ENCODE data around the gene PTP4A2.

The PTP4A2 gene

DNA sequence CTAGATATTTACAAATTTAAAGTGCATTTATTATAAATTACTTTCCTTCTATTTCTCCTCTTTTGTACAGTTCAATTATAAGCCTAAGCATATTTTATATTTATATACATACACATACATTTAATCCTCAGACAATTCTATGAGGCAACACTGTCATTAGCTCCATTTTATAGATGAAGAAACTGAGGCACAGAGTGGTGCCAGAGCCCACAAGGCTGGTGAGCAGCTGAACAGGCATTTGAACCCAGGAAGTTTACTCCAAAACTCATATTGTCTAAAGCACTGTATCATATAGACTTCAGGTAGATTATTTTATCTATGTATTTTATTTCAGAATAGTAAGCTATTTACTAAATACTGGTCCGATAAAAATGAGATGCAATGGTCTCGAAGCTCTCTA lies 52.3 kb downstream of the PTP4A2 start:
- no peak for DNase-seq (ENCODE audit: low read depth)

DNA sequence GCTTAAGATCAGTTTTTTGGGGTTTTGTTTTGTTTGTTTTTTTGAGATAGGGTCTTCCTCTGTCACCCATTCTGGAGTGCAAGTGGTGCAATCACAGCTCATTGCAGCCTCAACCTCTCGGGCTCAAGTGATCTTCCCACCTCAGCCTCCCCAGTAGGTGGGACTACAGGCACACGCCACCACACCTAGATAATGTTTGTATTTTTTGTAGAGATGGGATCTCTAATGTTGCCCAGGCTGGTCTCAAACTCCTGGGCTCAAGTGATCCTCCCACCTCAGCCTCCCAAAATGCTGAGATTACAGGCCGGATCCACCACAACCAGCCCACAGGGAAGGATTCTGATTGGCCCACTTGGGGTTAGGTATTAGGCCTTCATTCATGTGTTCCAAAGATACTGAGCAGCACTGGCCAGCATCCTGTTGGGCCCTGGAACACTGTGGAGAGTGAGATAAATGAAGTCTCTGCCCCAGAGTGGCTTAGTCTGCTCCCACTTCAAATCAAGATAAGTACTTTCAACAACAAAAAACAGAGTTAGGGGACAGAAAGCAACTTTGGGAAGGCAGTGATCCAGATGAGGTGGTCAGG lies 54.7 kb downstream of the PTP4A2 start:
- DNase-seq (ENCODE audit: low read depth), result no peak

DNA sequence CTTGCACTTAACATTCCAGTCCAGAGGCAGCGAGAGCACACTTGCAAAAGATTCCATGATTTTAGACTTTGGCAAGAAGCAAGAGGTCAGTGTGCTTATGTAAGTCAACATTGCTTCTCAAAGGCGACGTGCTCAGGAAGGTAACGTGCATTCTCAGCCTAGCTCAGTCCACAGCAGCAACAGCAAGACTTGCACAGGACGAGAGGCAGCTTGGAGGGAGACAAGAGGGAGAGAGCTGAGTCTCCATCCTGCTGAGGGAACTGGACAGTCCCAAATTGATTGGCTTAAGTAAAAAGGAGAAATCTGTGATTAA lies 56.5 kb downstream of the PTP4A2 start:
- no peak for DNase-seq (ENCODE audit: low read depth)

DNA sequence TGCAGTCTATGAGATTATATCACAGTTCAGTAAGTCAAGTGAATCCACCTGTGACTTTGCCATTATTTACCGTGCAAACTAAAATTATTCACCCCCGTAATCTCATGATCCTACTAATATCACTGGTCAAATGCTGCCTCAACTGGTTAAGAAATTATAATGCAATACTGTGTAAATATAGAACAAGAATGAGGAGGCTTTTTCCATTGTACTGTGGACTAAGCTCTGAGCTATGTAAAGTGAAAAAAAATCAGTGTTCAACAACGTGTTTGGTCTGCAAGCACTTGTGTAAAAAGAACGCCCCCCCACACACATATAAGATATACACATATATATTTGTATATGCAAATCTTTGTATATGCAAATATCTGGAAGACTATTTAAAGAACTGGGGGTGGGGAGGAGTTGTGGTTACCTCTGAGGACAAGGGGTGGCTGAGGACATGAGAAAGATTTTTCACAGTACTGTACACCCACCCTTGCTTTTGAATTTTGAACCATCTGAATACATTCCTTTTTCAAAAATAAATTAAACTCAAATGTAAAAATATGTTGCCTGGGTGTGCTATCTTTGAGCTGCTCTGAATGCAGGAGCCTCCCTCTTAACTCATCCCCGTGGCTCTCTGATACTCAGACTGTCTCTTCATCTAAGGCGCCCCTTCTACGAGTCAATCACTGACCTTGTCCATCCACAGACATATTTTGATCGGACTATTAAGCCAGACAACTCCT lies 57.0 kb downstream of the PTP4A2 start:
- DNase-seq (ENCODE audit: low read depth), result no peak

DNA sequence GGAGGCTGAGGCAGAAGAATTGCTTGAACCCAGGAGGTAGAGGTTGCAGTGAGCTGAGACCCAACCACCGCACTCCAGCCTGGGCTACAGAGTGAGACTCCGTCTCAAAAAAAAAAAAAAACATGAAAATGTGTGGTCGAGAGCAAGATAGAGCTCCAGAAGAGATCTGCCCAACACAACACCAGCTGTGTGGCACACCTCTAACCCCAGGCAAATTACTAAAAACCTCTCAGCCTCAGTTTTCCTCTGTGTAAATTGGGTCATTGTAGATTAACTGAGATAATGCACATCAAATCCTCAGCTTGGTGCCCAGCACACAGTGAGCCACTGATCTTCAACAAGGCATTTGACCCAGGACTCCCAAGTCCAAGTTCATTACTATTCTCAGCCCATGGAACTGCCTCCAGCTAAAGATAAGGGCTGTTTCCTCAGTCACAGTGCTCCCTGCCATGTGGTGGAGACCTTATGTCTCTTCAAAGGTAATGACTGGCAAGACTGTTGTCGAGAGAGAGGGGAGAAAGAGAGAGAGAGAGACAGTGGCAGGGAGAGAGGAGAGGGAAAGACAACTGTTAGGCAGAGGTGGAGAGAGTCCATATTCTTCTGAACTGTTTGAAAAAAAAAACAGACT lies 58.1 kb downstream of the PTP4A2 start:
- no peak for DNase-seq (ENCODE audit: low read depth)

DNA sequence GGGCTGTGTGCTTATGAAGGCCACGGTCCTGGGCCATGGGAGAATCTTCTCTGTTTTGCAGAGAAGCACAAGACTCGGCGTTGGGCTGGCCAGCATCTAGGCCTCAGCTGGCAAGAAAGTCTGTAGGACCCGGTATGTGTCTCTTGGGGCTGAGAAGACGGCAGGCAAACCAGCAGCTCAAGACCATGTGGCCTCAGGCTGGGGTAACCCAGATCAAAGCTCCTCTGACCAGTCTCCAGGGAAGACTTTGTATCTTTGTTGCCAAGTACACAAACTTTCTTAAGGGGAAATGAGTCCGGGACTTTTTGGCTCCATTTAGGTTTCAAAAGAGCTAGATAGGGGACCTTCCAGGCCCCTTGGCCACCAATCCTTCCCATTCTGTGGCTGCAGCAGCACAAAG lies 60.1 kb downstream of the PTP4A2 start:
- no peak for DNase-seq (ENCODE audit: low read depth)

DNA sequence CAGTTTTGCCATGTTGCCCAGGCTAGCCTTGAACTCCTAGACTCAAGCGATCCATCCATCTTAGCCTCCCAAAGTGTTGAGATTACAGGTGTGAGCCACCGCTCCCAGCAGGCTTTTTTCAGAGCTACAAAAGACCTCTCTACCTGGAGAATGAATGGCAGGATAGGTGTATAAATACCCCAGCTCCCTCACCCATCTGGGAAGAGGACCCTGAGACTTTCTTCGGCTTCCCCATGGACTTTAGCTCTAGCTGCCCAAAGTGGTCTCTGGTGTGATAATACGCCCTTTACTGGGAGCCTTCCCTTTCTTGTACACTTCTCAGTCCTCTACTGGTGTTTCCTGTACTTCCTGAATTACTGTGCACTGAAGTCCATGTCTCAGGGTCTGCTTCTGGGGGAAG lies 60.6 kb downstream of the PTP4A2 start:
- no peak for DNase-seq (ENCODE audit: low read depth)

DNA sequence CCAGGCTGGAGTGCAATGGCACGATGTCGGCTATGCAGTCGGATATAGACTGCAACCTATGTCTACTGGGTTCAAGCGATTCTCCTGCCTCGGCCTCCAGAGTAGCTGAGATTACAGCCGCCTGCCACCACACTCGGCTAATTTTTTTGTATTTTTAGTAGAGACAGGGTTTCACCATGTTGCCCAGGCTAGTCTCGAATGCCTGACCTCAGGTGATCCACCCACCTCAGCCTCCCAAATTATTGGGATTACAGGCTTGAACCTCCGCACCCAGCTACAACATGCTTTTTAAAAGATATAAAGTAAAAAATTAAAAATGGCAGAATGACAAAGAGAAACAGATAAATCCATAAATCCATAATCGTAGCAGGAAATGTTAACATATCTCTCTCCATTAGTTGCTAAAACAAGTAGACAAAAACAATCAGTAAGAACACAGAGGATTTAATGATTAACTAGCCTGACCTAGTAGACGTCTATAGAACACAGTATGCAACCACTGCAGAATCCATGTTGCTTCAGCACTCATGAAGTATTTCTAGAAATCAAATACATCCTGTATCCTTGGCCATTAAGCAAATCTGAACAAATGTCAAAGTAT lies 62.4 kb downstream of the PTP4A2 start:
- no peak for DNase-seq (ENCODE audit: low read depth)

DNA sequence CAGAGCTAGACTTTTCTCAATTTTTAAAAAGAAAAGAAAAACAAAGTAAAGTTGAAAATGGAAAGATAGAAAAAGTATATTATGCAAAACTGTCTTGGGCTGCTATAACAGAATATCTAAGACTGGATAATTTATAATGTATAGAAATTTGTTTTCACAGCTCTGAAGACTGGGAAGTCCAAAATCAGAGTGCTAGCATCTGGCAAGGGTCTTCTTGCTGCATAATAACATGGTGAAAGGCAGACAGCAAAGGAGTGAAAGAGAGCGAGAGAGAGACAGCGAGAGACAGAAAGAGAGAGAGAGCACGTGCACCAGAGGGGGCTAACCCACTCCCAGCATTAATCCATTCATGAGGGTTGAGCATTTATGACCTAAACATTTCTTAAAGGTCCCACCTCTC lies 63.2 kb downstream of the PTP4A2 start:
- no peak for DNase-seq (ENCODE audit: low read depth)

DNA sequence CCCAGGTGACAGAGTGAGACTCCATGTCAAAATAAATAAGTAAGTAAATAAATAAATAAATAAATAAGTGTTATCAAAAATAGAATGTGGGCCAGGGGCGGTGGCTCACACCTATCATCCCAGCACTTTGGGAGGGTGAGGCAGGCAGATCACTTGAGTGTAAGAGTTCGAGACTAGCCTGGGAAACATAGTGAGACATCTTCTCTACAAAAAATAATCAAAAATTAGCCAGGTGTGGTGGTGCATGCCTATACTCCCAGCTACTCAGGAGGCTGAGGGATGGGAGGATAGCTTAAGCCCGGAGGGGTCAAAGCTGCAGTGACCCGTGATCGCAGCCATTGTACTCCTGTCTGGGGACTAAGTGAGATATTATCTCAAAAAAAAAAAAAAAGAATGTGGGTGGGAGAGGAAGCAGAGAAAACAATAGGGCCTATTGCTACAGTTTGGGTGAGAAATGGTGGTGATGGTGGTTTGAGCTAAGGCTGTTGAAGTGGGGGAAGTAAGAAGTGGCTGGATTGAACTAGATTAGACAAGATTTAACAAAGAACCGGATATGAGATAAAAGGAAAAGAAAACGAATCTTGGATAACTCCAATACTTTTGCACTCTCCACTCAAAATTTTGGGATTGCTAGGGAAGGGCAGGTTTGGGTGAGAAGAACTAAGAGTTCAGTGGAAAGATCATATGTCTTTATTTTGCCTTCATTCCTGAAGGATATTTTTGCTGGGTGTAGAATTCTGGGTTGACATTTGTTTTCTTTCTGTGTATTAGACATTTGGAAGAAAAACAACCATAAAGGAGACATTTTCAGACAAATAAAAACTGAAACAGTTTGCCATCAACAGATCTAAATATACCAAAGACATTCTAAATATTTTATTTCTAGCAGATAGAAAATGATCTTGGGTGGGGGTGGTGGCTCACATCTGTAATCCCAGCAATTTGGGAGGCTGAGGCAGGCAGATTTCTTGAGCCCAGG lies 65.2 kb downstream of the PTP4A2 start:
- no peak for DNase-seq (ENCODE audit: low read depth)

DNA sequence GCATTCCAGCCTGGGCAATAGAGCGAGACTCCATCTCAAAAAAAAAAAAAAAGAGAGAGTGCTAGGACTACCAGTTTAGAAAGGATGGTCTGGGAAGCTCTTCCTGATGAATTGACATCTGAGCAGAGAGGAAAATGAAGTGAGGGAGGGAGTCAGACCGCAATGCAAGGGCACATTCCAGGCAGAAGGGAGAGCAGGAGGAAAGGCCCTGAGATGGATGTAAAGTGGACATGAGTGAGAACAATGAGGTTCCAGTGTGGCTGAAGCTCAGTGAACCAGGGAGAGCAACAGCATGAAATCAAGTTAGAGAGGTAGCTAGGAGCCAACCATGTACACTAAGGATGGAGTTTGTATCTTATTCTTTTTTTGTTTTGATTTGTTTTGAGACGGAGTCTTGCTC lies 66.5 kb downstream of the PTP4A2 start:
- no peak for DNase-seq (ENCODE audit: low read depth)

DNA sequence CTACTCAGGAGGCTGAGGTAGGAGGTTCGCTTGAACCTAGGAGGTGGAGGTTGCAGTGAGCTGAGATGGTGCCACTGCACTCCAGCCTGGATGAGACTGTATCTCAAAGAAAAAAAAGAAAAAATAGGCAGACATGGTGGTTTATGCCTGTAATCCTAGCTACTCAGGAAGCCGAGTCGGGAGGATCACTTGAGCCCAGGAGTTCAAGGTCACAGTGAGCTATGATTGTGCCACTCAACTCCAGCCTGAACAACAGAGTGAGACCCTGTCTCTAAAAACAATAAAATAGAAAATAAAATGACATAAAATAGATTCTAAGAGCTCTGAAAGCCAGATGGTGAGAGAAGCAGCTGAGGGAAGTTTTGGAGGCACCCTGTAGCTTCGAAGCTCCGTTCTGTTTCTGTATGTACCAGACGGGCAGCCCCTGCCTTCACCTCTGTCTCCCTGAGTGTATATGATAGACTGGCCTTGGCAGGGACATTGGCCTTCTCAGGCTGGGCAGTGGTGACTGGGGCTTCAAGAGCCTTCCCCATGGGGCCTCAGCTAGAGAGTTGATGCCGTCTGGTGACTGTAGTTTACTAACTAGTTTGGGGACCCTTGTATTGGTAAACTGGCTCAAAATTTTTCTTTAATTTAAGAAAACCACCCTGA lies 68.0 kb downstream of the PTP4A2 start:
- no peak for DNase-seq (ENCODE audit: low read depth)

DNA sequence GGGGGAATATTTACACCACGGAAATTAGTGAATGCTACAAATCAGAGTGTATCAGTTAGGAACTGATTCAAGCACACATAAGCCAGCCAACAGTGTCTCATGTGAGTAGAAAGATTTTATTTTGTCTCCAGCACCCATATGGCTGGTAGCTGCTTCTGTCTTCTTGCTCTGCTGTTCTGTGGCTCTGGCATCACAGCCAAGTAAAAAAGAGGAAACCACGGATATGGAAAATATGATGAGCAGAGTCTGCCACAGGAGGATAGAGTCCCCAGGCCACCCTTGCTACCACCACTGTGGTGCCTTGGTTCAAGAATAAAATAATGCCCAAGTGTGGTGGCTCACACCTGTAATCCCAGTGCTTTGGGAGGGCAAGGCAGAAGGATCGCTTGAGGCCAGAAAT lies 68.7 kb downstream of the PTP4A2 start:
- no peak for DNase-seq (ENCODE audit: low read depth)

DNA sequence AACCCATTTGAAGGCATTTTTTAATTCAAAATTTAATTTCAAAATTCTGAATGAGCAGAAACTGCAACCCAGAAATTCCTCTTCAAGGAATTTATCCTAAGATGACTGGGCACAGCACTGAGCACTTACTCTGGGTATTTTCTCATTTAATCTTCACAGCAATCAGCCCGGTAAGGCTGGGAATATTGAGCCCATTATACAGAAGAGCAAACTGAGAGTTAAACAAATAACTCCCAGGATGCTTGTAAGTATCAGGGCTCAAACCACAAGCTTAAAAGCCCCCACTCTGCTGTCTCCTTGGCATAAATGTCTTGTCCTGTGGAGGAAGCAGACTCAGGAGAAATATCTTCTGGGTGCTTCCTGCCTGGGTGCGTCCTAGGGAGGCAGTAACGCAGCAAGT lies 69.3 kb downstream of the PTP4A2 start:
- no peak for DNase-seq (ENCODE audit: low read depth)

DNA sequence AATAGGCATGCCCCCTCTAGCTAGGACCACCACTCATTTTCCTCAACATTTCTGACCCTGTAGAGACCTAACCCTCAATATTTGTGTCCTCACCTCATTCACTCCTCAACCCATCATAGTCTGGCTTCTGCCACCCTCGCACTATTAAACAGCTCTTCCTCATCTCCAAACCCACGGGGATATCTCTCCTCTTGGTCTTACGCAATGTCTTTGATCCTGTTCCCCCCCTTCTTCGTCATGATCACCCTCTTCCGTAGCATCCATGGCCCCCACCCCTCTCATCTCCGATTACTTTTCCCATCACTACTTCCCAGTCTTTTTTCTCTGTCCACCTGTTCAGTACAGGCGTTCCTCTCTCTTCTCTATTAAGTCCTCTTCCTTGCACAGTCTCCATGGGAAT lies 70.6 kb downstream of the PTP4A2 start:
- DNase-seq (ENCODE audit: low read depth), result no peak

DNA sequence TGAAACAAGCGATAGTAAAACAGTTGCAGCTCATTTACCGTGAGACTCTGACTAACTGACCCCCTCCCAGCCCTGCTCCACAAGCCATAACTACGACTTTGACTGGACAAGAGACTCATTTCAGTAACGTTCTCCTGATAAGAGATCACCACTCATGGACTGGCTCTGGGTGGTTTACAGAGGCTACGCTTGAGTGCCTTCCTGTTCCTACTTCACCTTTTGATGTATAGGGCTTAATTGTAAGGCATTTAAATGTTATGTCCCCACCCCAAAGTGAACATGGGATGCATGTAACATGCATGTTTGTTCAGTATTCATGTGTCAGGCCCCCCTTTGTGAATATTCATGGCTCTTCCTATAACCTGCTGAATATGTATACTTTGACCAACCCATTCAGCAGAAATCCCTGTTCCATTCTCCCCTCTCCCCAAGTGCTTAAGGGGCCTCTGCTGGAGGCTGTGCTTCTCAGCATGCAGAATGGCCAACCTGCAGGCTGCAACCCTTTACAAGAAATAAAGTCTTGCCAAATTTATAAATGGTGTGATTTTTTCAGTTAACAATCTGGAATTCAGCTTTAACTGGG lies 71.6 kb downstream of the PTP4A2 start:
- DNase-seq (ENCODE audit: low read depth), result no peak

DNA sequence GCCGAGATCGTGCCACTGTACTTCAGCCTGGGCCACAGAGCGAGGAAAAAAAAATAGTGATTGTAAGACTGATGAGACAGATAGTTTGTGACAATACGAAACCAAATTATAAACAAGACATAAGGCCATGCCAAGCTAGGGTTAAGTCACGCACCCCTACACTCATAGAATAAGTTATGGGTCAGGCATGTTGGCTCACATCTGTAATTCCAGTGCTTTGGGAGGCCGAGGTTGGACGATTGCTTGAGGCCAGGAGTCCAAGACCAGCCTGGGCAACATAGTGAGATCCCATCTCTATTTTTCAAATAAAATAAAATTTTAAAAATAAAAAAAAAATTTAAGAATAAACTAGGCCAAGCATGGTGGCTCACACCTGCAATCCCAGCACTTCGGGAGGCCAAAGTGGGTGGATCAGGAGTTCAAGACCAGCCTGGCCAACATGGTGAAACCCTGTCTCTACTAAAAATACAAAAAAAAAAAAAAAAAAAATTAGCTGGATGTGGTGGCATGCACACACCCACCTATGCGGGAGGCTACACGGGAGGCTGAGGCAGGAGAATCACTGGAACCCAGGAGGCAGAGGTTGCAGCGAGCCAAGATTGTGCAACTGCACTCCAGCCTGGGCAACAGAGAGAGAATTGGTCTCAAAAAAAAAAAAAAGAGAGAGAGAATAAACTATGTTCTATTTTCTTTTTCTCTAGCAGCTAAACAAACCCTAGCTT lies 72.3 kb downstream of the PTP4A2 start:
- no peak for DNase-seq (ENCODE audit: low read depth)

DNA sequence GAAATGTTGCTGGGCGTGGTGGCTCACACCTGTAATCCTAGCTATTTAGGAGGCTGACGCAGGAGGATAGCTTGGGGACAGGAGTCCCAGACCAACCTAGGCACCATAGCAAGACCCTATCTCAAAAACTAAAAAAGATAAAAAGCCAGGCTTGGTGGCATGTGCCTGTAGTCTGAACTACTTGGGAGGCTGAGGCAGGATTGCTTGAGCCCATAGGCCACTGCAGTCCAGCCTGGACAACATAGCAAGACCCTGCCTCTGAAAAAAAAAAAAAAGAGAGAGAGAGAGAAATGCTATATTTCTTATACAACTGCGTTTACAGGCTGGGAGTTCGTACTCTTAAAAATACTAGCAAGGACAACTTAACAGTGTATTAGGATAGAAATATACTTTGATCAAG lies 76.1 kb downstream of the PTP4A2 start:
- DNase-seq (ENCODE audit: low read depth), result no peak

DNA sequence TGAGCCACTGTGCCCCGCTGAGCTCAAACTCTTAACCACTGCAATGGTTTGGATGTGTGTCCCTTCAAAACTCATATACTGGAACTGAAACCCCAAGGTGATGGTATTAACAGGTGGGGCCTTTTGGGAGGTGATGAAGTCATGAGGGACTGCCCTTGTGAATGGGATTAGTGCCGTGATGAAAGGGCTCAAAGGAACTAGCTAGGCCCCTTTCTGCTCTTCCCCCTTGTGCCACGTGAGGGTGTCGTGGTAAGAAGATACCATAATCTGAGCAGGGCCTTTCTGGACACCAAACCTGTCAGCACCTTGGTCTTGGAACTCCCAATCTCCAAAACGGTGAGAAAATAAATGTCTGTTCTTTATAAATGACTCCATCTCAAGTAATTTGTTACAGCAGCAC lies 76.8 kb downstream of the PTP4A2 start:
- no peak for DNase-seq (ENCODE audit: low read depth)

DNA sequence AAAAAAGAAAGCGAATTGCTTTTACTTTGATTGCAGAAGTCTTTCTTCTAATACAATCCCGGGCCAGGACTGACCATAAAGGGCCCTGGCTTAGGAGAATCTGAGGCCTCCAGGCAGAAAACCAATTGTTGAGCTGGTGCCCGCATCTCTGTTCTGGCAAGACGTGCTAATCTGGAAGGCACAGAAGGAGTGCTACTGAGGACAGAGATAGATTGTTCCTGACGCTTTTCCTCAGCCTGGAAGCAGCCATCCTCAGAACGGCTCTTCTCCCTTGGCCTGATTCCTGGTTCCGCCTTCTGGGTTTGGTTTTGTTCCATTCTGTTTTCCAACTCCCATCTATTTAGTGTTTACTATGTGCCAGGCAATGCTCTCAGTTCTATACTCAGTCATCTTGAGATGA lies 77.6 kb downstream of the PTP4A2 start:
- no peak for DNase-seq (ENCODE audit: low read depth)

DNA sequence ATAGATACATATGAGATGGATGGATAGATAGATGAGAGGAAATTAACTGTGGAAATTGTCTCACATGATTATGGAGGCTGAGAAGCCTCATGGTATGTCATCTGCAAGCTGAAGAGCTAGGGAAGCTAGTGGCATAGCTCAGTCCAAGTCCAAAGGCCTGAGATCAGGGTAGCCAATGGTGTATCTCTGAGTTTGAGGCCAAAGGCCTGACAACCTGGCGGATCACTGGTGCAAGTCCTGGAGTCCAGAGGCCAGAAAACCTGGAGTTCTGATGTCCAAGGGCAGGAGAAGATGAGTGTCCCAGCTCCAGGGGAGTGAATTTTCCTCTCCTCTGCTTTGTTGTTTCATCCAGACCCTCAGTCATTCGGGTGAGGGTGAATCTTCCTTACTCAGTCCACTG lies 78.4 kb downstream of the PTP4A2 start:
- DNase-seq (ENCODE audit: low read depth), result no peak
